HCT116 (cell line): ENCODE results near the gene ITPKB.

Experiments used
- CTCF ChIP-seq, 3 experiments: fragments of 200-600 bp in 1 of 3; sonication (generic) in 1 of 3; IDR thresholded peaks in 2 of 3; conservative IDR thresholded peaks in 1 of 3; 2 replicates each; pipeline ENCODE4 v1.5.1; 2012 to 2017; ENCODE audit warnings: low read depth in 2 of 3, low read length in 2 of 3, antibody characterized with exemption in 1 of 3, borderline replicate concordance in 1 of 3, control low read depth in 1 of 3, mild to moderate bottlenecking in 1 of 3, mixed read lengths in 1 of 3, mixed run types in 1 of 3, moderate library complexity in 1 of 3; ENCODE audit not compliant: insufficient read depth in 1 of 3
- EZH2phosphoT487 ChIP-seq: fragments of 200-600 bp; IDR thresholded peaks from 2 replicates; pipeline ENCODE4 v1.6.1; 2018; ENCODE audit warnings: antibody characterized with exemption, borderline replicate concordance
- ZBTB33 ChIP-seq: IDR thresholded peaks from 2 replicates; pipeline ENCODE4 v1.6.1; 2011; ENCODE audit warnings: mild to moderate bottlenecking, low read length, moderate library complexity; ENCODE audit not compliant: insufficient replicate concordance; ENCODE audit errors: extremely low read depth
- TF ChIP-seq, protein P1 (sequence below): IDR thresholded peaks from 2 replicates; pipeline ENCODE4 v1.6.1; 2012; ENCODE audit warnings: low read depth

GRCh38 chr1:226664413-226665101 lies 74.5 kb downstream of the ITPKB start:
- TF ChIP-seq ZBTB33 (no peak), CTCF (IDR thresholded peaks at IDR 0.05 in 2 of 3, conservative IDR thresholded peaks at IDR 0.05 in 1 of 3; ENCODE audit: borderline replicate concordance in 1 of 3, insufficient read depth in 1 of 3, low read depth in 2 of 3, low read length in 2 of 3) (no peak), EZH2phosphoT487 (no peak)
- TF ChIP-seq, protein P1, sequence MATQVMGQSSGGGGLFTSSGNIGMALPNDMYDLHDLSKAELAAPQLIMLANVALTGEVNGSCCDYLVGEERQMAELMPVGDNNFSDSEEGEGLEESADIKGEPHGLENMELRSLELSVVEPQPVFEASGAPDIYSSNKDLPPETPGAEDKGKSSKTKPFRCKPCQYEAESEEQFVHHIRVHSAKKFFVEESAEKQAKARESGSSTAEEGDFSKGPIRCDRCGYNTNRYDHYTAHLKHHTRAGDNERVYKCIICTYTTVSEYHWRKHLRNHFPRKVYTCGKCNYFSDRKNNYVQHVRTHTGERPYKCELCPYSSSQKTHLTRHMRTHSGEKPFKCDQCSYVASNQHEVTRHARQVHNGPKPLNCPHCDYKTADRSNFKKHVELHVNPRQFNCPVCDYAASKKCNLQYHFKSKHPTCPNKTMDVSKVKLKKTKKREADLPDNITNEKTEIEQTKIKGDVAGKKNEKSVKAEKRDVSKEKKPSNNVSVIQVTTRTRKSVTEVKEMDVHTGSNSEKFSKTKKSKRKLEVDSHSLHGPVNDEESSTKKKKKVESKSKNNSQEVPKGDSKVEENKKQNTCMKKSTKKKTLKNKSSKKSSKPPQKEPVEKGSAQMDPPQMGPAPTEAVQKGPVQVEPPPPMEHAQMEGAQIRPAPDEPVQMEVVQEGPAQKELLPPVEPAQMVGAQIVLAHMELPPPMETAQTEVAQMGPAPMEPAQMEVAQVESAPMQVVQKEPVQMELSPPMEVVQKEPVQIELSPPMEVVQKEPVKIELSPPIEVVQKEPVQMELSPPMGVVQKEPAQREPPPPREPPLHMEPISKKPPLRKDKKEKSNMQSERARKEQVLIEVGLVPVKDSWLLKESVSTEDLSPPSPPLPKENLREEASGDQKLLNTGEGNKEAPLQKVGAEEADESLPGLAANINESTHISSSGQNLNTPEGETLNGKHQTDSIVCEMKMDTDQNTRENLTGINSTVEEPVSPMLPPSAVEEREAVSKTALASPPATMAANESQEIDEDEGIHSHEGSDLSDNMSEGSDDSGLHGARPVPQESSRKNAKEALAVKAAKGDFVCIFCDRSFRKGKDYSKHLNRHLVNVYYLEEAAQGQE = no peak
